ENCODE measurements around the gene ESPN.
A peak's percentile ranks its signal among the peaks of the same experiment; 100 is the strongest.

The ESPN gene

GRCh38 chr1:6501279-6501813, 76.8 kb downstream of the ESPN start:
- DNase-seq: no peak

- peak; percentile 91 for DNase-seq
Measured at GRCh38 chr1:6502000-6502891, 77.7 kb downstream of the ESPN start.

GRCh38 chr1:6503884-6504602, 79.5 kb downstream of the ESPN start:
- no peak for DNase-seq

- DNase-seq: no peak
Measured at GRCh38 chr1:6504887-6505286, 80.3 kb downstream of the ESPN start.

- DNase-seq: no peak
Measured at GRCh38 chr1:6505367-6506209, 81.0 kb downstream of the ESPN start.

- no peak for DNase-seq
Measured at GRCh38 chr1:6506210-6507036, 81.8 kb downstream of the ESPN start.

GRCh38 chr1:6507037-6507428, 82.5 kb downstream of the ESPN start:
- no peak for DNase-seq

GRCh38 chr1:6507461-6507911, 82.9 kb downstream of the ESPN start:
- DNase-seq: no peak

- DNase-seq: no peak
Measured at GRCh38 chr1:6508154-6508815, 83.7 kb downstream of the ESPN start.

GRCh38 chr1:6508816-6509189, 84.2 kb downstream of the ESPN start:
- DNase-seq: no peak

GRCh38 chr1:6509220-6509918, 84.8 kb downstream of the ESPN start:
- DNase-seq: no peak

GRCh38 chr1:6509919-6510291, 85.3 kb downstream of the ESPN start:
- no peak for DNase-seq

GRCh38 chr1:6510493-6510892, 85.9 kb downstream of the ESPN start:
- DNase-seq: no peak
